Measurements from ENCODE around the gene TJP3. TPM values are rescaled to one million over a fixed set of nuclear protein-coding genes. Genes with fewer than 3 reads are reported as not detected.

Gene TJP3
- total and polyA plus RNA-seq, 4 donors, result 18.4 to 57.8 (median 49.6) TPM

- Histone ChIP-seq H3K36me3 (ENCODE audit: control insufficient read depth in 4 of 4, insufficient read depth in 4 of 4, low read length in 4 of 4) (no peaks in the 10 kb centered on the region), H3K4me1 (ENCODE audit: control insufficient read depth in 5 of 5, insufficient read depth in 5 of 5, low read length in 5 of 5) (no peaks in the 10 kb centered on the region), H3K27ac (ENCODE audit: low read depth in 1 of 2, low read length in 1 of 2) (no peak overlapping the region), H3K4me3 (no peak overlapping the region), H3K9me3 (ENCODE audit: control insufficient read depth in 4 of 4, insufficient read depth in 3 of 4, low read length in 3 of 4) (peaks cover 0 to 7% (median 4%) of the 10 kb centered on the region in 4 donors), H3K27me3 (ENCODE audit: control insufficient read depth in 3 of 3, insufficient read depth in 3 of 3, low read length in 2 of 3) (no peaks in the 10 kb centered on the region), H3K9ac (ENCODE audit: insufficient read depth in 1 of 2, low read length in 2 of 2) (no peak overlapping the region)
- TF ChIP-seq CTCF (IDR thresholded peaks at IDR 0.05; ENCODE audit: control extremely low read depth, extremely low read depth), result no peak
- no peak for DNase-seq
- WGBS, 2 donors, result 83 to 95% methylated on average over 1 of the region's 1 CpG
- ATAC-seq (ENCODE audit: insufficient read depth, low FRiP score), result no peak
Measured at GRCh38 chr19:3776479-3777040, 68.4 kb downstream of the TJP3 start.

GRCh38 chr19:3778104-3778867 lies 70.1 kb downstream of the TJP3 start:
- 89 to 95% methylated on average over 35 to 37 of the region's 37 CpGs for WGBS, 2 donors
- no peak for DNase-seq
- Histone ChIP-seq H3K9ac (ENCODE audit: insufficient read depth in 1 of 2, low read length in 2 of 2) (no peak overlapping the region), H3K9me3 (ENCODE audit: control insufficient read depth in 4 of 4, insufficient read depth in 3 of 4, low read length in 3 of 4) (peaks cover 0 to 21% (median 13%) of the 10 kb centered on the region in 4 donors), H3K27ac (ENCODE audit: low read depth in 1 of 2, low read length in 1 of 2) (no peak overlapping the region), H3K4me3 (no peak overlapping the region), H3K27me3 (ENCODE audit: control insufficient read depth in 3 of 3, insufficient read depth in 3 of 3, low read length in 2 of 3) (no peaks in the 10 kb centered on the region), H3K36me3 (ENCODE audit: control insufficient read depth in 4 of 4, insufficient read depth in 4 of 4, low read length in 4 of 4) (no peaks in the 10 kb centered on the region), H3K4me1 (ENCODE audit: control insufficient read depth in 5 of 5, insufficient read depth in 5 of 5, low read length in 5 of 5) (no peaks in the 10 kb centered on the region)
- TF ChIP-seq CTCF (IDR thresholded peaks at IDR 0.05; ENCODE audit: control extremely low read depth, extremely low read depth), result no peak
- no peak for ATAC-seq (ENCODE audit: insufficient read depth, low FRiP score)

- no peak for TF ChIP-seq CTCF (IDR thresholded peaks at IDR 0.05; ENCODE audit: control extremely low read depth, extremely low read depth)
- WGBS, 2 donors, result 74 to 84% methylated on average over 41 to 44 of the region's 44 CpGs
- no peak overlapping the region for H3K4me3 ChIP-seq
- H3K9me3 ChIP-seq (ENCODE audit: control insufficient read depth in 4 of 4, insufficient read depth in 3 of 4, low read length in 3 of 4), result peaks cover 0 to 24% (median 13%) of the 10 kb centered on the region in 4 donors
- no peak overlapping the region for H3K9ac ChIP-seq (ENCODE audit: insufficient read depth in 1 of 2, low read length in 2 of 2)
- H3K27me3 ChIP-seq (ENCODE audit: control insufficient read depth in 3 of 3, insufficient read depth in 3 of 3, low read length in 2 of 3), result peaks cover 0 to under 1% (median 0%) of the 10 kb centered on the region in 3 donors
- no peaks in the 10 kb centered on the region for H3K36me3 ChIP-seq (ENCODE audit: control insufficient read depth in 4 of 4, insufficient read depth in 4 of 4, low read length in 4 of 4)
- no peak for ATAC-seq (ENCODE audit: insufficient read depth, low FRiP score)
- no peaks in the 10 kb centered on the region for H3K4me1 ChIP-seq (ENCODE audit: control insufficient read depth in 5 of 5, insufficient read depth in 5 of 5, low read length in 5 of 5)
- H3K27ac ChIP-seq (ENCODE audit: low read depth in 1 of 2, low read length in 1 of 2), result no peak overlapping the region
- no peak for DNase-seq
Measured at GRCh38 chr19:3778899-3779723, 70.9 kb downstream of the TJP3 start.

Measured in lung (tissue), 12 donors.